Progenitor cell of endocrine pancreas (in vitro differentiated cells): Measurements from ENCODE around the gene PARD6B. TPM values are rescaled to one million over a fixed set of nuclear protein-coding genes. Genes with fewer than 3 reads are reported as not detected.

Source experiments
- DNase-seq: peaks from one replicate; pipeline ENCODE4 v3.0.0; 2021; ENCODE audit warnings: low spot score; ENCODE audit not compliant: unreplicated experiment
- H3K27ac Mint-ChIP-seq: 2 replicates; pipeline ENCODE4 v1.8.0; 2021; ENCODE audit warnings: mild to moderate bottlenecking, moderate library complexity, mixed read lengths
- H3K27me3 Mint-ChIP-seq: 2 replicates; pipeline ENCODE4 v1.8.0; 2021; ENCODE audit warnings: mixed read lengths
- H3K36me3 Mint-ChIP-seq: 2 replicates; pipeline ENCODE4 v1.8.0; 2022; ENCODE audit warnings: mixed read lengths; ENCODE audit not compliant: insufficient read depth
- H3K4me1 Mint-ChIP-seq: 2 replicates; pipeline ENCODE4 v1.8.0; 2021; ENCODE audit warnings: low read depth, mixed read lengths
- H3K4me3 Mint-ChIP-seq: 2 replicates; pipeline ENCODE4 v1.8.0; 2021; ENCODE audit warnings: low read depth, mild to moderate bottlenecking, moderate library complexity, mixed read lengths
- H3K9me3 Mint-ChIP-seq: 2 replicates; pipeline ENCODE4 v1.8.0; 2021; ENCODE audit warnings: low read depth, mixed read lengths
- total RNA-seq: library from RNA; stranded (reverse); gene quantifications from 2 replicates; pipeline ENCODE4 v1.2.1, GENCODE V29; 2021
- TF ChIP-seq, protein P1 (sequence below): fragments of 200-600 bp; sonication (generic); IDR thresholded peaks from one replicate; pipeline ENCODE4 v1.5.0; 2021; ENCODE audit warnings: antibody characterized with exemption, mild to moderate bottlenecking; ENCODE audit not compliant: unreplicated experiment

PARD6B gene
- total RNA-seq, 1 donor from 2014 or later = 29.7 TPM

DNA sequence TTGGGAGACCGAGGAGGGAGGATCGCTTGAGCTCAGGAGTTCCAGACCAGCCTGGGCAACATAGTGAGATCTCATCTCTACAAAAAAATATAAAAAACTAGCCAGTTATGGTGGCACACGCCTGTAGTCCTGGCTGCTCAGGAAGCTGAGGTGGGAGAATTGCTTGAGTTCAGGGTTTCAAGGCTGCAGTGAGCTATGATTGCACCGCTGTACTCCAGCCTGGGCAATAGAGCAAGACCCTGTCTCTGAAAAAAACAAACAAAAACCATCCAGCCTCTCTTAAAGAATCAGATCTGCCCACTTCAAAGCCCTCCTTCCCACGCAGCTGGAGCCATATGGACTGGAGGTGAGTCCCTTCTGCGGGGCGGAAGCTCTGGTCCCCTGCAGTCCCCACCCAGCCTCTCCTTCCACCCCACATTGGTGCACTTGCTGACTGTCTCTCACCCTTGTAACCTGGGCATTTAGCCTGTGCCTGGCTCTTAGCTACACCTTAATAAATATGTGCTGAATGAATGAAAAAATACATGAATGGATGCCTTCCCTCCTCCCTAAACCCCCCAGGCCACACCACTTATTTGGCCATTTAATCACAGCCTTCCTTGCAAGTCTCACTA is 7.2 kb upstream of the PARD6B start:
- no peaks in the 10 kb centered on the region for H3K27me3 Mint-ChIP-seq
- no peaks in the 10 kb centered on the region for H3K9me3 Mint-ChIP-seq
- no peaks in the 10 kb centered on the region for H3K36me3 Mint-ChIP-seq
- no peak overlapping the region for H3K4me3 Mint-ChIP-seq
- no peak for DNase-seq
- H3K27ac Mint-ChIP-seq = no peak overlapping the region
- TF ChIP-seq, protein P1, sequence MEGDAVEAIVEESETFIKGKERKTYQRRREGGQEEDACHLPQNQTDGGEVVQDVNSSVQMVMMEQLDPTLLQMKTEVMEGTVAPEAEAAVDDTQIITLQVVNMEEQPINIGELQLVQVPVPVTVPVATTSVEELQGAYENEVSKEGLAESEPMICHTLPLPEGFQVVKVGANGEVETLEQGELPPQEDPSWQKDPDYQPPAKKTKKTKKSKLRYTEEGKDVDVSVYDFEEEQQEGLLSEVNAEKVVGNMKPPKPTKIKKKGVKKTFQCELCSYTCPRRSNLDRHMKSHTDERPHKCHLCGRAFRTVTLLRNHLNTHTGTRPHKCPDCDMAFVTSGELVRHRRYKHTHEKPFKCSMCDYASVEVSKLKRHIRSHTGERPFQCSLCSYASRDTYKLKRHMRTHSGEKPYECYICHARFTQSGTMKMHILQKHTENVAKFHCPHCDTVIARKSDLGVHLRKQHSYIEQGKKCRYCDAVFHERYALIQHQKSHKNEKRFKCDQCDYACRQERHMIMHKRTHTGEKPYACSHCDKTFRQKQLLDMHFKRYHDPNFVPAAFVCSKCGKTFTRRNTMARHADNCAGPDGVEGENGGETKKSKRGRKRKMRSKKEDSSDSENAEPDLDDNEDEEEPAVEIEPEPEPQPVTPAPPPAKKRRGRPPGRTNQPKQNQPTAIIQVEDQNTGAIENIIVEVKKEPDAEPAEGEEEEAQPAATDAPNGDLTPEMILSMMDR = no peak
- peaks cover 6% of the 10 kb centered on the region for H3K4me1 Mint-ChIP-seq

DNA sequence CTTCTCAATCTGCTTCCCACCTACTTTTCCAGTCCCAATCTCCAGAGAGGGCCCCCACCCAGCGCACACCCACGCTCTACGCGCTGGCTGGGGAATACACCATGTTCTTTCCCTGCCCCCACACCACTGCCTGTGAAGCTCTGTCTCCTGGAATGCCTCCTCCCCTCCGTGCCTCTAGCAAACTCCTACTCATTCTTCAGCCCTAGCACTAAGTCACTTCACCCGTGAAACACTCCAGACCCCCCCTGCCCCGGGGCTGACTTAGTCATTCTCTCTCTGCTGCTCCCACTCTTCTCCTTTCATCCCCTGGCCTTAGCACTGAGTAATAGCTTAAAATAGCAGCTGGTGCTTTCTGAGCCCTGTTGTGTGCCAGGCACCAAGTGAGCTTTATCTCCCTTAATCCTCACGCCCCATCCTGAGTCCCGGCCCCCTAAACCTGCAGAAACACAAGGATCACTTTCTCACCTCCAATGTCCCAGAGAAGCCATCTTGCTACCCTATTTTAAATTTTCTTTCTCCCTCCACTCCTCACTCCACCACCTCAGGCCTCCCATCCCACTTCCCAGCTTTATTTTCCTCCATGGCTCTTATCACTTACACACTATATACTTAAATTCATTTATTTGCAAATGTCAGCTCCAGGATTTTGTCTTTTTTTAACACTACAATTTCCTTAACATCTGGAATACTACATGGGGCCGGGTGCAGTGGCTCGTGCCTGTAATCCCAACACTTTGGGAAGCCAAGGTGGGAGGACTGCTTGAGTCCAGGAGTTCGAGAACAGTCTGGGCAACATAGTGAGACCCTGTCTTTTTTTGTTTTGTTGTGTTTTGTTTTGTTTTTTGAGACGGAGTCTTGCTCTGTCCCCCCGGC is 6.3 kb upstream of the PARD6B start:
- no peak for DNase-seq
- TF ChIP-seq, protein P1 = no peak
- H3K36me3 Mint-ChIP-seq = no peaks in the 10 kb centered on the region
- no peaks in the 10 kb centered on the region for H3K9me3 Mint-ChIP-seq
- no peak overlapping the region for H3K27ac Mint-ChIP-seq
- H3K4me1 Mint-ChIP-seq = peaks cover 6% of the 10 kb centered on the region
- no peak overlapping the region for H3K4me3 Mint-ChIP-seq
- no peaks in the 10 kb centered on the region for H3K27me3 Mint-ChIP-seq

DNA sequence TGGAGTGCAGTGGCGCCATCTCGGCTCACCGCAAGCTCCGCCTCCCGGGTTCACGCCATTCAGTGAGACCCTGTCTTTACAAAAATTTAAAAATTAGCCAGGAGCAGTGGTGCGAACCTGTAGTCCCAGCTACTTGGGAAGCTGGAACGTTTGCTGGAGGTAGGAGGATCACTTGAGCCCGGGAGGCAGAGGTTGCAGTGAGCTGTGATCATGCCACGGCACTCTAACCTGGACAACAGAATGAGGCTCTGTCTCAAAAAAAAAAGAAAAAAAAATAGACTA is 5.7 kb upstream of the PARD6B start:
- peaks cover 10% of the 10 kb centered on the region for H3K4me1 Mint-ChIP-seq
- no peaks in the 10 kb centered on the region for H3K27me3 Mint-ChIP-seq
- no peak for DNase-seq
- H3K27ac Mint-ChIP-seq = no peak overlapping the region
- TF ChIP-seq, protein P1 = no peak
- H3K4me3 Mint-ChIP-seq = no peak overlapping the region
- no peaks in the 10 kb centered on the region for H3K36me3 Mint-ChIP-seq
- H3K9me3 Mint-ChIP-seq = no peaks in the 10 kb centered on the region

DNA sequence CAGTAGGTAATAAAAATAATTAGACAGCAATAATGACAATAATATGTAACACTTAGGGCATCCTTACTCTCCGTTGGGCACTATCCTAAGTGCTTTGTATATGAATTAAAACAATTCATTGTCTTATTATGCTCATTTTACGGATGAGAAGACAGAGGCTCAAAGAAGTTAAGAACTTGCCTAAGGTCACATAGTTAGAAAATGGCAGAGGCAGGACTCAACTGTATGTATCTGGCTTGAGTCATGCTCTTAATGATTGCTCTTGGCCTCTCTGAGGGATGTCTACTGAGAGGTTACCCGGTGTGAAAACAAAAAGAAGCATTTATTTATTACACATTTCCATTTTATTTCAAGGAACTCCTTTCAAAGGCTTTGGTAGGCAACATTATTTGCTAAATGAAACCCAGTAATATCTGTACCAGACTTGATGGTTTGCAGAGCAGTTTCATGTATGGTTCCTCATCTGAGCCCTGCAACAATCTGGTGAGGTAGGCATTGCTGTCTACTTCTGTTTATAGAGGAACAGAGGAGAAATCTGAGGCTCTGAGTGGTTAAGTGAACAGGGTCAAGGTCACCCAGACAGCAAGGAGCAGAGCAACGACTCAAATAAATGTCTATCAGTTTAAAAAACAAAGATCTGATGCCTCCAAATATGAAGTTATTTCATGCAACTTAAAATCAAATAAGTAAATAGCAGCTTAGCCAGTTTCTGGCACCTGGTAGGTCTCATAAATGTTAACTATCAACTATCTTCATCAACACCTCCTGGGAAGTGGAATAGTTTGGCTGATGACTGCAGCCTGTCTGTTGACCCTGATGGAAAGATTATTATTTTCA is 4.2 kb upstream of the PARD6B start:
- Mint-ChIP-seq H3K4me1 (peaks cover 10% of the 10 kb centered on the region), H3K27ac (no peak overlapping the region), H3K36me3 (no peaks in the 10 kb centered on the region)

More for the DNA sequence above, 4.2 kb upstream of the PARD6B start:
- no peaks in the 10 kb centered on the region for H3K27me3 Mint-ChIP-seq
- TF ChIP-seq, protein P1 = no peak
- no peak overlapping the region for H3K4me3 Mint-ChIP-seq
- H3K9me3 Mint-ChIP-seq = no peaks in the 10 kb centered on the region
- DNase-seq = no peak
